NCI-H2081 (cell line): Measurements from ENCODE around the gene NTM.

Experiments
- DNase-seq, 2 experiments: peaks; one replicate each; lab custom pipeline; 2025; lab: John Stamatoyannopoulos, UW

The NTM gene

DNA sequence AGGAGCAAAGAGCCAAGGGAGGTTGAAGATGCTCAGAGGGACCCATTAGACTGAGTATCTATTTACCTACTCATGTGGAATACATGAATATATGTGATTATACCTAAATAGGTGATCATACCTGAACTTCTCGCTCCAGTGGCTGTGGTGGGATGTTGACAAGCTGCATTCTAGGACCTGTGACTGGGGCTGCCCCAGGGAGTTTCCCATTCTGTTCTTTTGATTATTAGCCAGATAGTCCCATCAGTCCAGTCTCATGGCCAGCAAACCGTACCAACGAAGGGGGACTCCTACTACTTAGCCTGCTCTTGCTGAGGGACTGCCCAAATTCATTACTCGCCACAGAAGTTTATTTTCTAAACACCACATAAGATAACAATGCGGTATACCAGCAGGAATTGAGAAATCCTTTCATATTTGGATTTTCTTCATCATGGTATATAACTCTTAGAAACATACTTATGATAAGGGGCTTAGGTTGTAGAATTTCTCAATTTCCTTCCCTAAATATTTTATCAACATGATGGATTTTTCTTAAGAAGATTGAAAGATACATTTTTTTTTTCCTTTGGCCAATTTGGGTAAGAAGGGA, 273.9 kb downstream of the NTM start:
- DNase-seq, result no peak

- no peak for DNase-seq
Measured at GRCh38 chr11:131645237-131645636, 274.8 kb downstream of the NTM start.

- DNase-seq, result no peak
Measured at GRCh38 chr11:131649856-131650255, 279.4 kb downstream of the NTM start.

DNA sequence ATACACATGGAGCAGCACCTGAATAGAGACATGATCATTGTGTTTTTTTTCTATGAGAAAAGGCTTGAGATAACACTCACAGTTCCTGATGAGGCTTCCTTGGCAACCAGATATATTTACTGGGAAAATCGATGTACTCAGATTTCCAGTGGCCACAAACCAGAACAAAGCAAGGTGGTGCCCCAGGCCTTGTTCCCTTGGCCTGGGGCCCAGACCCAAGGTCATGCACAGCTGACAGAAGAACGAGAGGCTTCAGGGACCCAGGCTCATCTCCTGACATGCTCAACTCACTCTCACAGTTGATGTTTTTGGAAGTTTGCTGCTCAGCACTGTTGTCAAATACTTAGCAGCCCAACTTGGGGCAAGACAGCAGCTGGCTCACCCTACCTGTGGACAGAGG, 281.8 kb downstream of the NTM start:
- no peak for DNase-seq

- no peak for DNase-seq
Measured at GRCh38 chr11:131653260-131653659, 282.8 kb downstream of the NTM start.

GRCh38 chr11:131654849-131655248, 284.4 kb downstream of the NTM start:
- DNase-seq, result no peak

DNA sequence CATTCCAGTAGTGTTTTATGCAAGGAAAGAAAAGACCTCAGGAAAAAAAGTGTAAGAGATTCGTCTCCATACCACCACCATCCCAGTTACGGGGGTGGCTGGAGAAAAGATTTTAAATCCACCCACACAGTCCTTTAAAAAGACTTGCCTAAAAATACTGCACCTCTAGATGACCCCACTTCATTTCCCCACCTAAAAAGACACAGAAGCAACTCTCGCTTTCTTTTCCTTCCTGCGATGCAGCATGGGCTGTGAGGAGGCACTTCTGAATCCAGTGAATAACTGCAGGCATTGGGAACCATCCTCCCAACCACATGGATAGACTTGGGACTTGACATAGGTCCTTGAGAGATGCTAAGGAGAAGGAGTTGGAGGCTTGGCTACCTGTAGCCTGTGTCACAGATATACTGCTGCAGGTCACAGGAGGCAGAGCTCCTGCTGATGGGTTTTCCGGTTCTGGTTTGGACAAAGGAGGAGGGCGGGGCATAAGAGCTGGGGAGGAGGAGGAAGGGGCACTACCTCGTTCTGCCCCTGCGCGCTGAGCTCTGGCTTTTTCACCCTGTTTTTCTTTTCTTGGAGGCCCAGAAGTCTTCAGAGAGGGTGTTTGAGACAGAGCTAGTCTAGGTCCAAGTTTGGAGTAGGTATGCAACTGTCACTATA, 285.9 kb downstream of the NTM start:
- no peak for DNase-seq

GRCh38 chr11:131656839-131657211, 286.4 kb downstream of the NTM start:
- no peak for DNase-seq

DNA sequence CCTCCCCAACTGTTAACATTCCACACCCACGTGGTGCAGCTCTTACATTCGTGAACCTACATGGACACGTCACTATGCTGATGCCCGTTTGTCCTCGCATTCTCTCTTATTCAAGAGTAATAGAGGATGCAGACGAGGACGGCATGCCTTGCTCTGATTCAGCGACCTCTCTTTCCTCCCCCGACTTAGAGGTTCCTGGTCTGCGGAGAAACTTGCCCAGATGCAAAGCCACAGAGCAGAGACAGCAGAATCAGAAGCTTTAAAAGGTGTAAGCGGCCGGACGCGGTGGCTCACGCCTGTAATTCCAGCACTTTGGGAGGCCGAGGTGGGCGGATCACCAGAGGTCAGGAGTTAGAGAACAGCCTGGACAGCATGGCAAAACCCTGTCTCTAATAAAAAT, 288.0 kb downstream of the NTM start:
- no peak for DNase-seq

- no peak for DNase-seq
Measured at GRCh38 chr11:131658952-131659351, 288.5 kb downstream of the NTM start.

GRCh38 chr11:131659931-131660330, 289.5 kb downstream of the NTM start:
- DNase-seq, result no peak

DNA sequence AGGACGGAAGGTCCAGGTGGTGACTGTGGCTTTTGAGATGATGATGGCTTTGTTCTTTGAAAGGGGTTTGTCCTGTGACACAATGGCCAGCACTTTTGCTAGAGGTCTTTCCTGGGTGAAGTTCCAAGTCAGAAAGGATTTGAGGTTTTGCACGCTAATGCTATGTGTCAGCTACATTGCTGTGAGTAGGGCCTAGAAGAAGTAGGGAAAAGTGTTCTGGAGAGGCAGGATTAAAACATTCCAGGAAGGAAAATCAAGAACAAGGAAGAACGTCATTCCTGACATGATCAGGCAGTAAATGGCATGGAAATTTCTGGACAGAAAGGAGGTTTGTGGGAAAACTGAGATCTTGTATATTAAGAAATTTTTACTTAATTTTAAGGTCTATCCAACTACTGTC, 290.7 kb downstream of the NTM start:
- no peak for DNase-seq

DNA sequence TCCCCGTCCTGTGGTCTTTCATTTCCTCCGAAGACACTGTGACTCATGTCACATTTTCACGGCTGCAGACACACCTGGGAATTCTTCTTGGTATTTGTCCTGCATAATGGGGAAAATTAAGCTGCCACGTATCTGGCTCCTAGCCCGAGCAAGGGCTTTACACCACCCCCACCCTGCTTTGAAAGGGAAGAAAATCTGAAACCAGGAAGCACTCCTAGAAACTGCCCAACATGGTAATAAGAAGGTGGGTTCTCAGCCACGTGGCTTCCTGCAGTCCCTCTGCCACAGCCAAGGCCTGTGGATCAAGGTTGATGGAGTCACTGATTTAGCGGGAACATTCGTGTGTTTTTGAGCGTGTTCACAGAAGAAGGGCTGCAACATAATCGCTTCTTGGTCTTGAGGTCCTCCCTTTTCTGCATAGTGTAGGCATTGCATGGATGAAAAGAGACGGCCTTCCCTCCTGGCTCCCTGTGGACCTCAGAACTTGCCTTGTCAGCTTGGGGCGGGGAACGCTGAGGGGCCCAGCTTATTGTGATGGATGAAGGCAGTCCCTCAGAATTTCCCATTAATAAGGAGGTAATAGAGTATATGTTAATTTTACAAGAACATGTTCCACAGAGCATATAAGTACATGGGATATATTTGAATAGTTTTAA, 292.0 kb downstream of the NTM start:
- no peak for DNase-seq

GRCh38 chr11:131662993-131663392, 292.6 kb downstream of the NTM start:
- DNase-seq, result no peak

DNA sequence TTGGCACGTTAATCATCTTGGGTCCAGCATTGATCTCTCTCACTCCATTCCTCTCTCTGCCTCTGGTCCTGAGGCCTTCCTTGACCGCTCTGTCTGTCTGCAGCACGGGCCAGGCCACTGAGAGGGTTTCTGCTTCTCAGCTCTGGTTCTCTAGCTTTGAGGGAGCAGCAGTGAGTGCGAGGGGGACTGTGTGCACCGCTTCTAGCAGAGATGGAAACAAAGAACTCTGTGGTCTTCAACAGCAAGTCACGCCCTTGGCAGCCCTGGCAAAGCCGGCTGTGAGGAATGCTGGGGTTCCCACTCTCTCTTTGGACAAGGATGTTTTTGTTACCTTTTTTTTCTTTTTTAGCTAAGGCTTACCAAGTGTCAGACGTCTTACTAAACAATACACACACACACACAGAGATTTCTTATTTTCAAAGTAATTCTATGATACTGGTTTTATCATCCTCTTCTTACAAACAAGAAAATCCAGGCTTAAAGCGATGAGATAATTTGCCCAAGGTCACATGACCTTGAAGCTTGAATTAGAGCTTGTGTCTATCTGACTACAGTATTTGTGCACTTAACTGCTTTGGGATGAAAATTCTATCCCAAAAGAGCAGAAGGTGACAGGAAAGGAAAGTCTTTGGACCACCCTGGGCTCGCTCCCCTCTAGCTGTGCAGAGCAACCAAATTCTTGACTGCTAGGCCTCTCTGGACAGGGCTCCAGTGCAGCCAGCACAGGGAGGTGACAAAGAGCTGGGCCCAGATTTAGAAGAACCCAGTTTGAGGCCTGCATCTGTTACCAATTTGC, 293.2 kb downstream of the NTM start:
- no peak for DNase-seq

GRCh38 chr11:131664293-131664692, 293.9 kb downstream of the NTM start:
- DNase-seq, result no peak

DNA sequence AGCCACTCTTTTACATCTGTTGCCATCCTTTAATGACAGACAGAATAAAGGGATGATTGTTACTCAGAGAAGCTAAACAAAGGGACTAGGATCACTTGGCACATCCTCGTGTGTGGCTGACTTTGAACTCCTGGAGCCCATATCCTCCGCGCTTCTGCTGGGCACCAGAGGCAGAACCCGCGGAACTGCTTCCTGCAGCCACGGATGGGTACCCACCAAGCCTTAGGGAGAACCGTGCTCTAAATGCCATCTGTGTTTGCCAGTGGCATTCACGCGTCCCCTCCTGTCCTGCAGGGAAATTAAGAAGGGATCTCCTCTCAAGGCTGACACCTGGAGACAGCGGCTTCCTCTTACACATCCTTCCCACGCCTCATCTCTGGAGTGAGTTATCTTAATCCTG, 294.4 kb downstream of the NTM start:
- no peak for DNase-seq

DNA sequence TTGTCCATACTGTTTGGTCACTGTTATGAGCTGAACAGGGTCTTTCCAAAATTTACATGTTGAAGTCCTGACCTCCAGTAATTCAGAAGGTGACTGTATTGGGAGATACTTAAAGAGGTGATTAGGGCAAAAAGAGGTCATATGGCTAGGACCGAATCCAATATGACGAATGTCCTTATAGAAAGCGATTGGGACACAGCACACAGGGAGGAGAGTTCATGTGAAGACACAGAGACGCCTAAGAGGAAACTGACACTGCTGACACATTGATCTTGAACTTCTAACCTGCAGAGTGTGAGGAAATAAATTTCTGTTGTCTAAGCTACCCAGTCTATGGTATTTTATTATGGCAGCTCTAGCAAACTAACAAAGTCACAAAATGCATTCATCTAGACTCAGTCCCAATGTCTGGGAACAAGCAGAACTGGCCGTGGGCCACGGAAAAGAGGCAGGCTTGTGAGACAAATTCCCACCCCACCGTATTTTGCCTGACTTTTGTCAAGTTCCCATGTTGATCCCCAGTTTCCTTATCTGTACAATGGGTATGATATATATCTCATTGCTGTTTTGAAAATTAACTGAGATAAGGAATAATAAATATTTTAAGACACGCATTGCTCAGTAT, 295.0 kb downstream of the NTM start:
- DNase-seq, result no peak

- no peak for DNase-seq
Measured at GRCh38 chr11:131666006-131666405, 295.6 kb downstream of the NTM start.

DNA sequence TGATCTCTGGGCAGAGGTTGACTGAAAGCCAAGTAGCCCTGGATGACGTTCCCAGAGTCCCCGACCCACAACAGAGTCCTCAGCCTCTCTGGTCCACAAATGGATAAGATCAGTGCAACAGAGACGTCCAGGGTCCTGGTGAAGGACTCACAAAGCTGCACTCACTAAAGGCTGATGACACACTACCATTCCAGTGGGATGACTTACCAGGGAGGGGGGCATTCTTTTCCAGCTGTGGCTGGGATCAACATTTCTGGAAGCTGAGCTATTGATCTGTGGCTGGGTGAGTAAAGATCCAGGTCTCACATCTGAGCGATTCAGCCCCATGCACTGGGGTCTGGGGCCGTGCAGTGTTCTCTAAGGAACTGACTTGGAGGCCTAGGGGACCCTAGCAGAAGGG, 296.2 kb downstream of the NTM start:
- no peak for DNase-seq

DNA sequence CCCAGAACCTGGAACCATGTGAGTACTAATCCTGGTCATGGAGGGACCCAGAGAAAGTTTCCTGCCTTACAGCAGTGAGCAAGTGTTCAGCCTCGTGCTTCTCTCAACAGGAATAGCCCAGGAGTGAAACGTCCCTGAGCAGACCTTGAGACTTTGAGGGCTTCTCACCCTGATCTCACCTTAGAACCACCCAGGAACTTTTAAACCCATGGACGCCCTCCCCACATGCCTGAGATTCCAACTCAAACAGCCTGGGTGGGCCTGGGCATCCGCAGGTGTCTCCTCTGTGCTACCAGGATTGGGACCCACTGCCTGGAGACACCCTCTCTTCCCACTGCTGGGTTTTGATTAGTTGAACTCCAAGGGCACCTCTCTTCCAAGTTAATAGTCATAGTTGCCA, 297.2 kb downstream of the NTM start:
- no peak for DNase-seq
